Progenitor cell of endocrine pancreas (in vitro differentiated cells): ENCODE measurements around the gene CXCR5. TPM values are rescaled to one million over a fixed set of nuclear protein-coding genes. Genes with fewer than 3 reads are reported as not detected.

Experiments
- DNase-seq: peaks from one replicate; pipeline ENCODE4 v3.0.0; 2021; ENCODE audit warnings: low spot score; ENCODE audit not compliant: unreplicated experiment
- H3K27ac Mint-ChIP-seq: 2 replicates; pipeline ENCODE4 v1.8.0; 2021; ENCODE audit warnings: mild to moderate bottlenecking, moderate library complexity, mixed read lengths
- H3K27me3 Mint-ChIP-seq: 2 replicates; pipeline ENCODE4 v1.8.0; 2021; ENCODE audit warnings: mixed read lengths
- H3K36me3 Mint-ChIP-seq: 2 replicates; pipeline ENCODE4 v1.8.0; 2022; ENCODE audit warnings: mixed read lengths; ENCODE audit not compliant: insufficient read depth
- H3K4me1 Mint-ChIP-seq: 2 replicates; pipeline ENCODE4 v1.8.0; 2021; ENCODE audit warnings: low read depth, mixed read lengths
- H3K4me3 Mint-ChIP-seq: 2 replicates; pipeline ENCODE4 v1.8.0; 2021; ENCODE audit warnings: low read depth, mild to moderate bottlenecking, moderate library complexity, mixed read lengths
- H3K9me3 Mint-ChIP-seq: 2 replicates; pipeline ENCODE4 v1.8.0; 2021; ENCODE audit warnings: low read depth, mixed read lengths
- total RNA-seq: library from RNA; stranded (reverse); gene quantifications from 2 replicates; pipeline ENCODE4 v1.2.1, GENCODE V29; 2021
- TF ChIP-seq, protein P1 (sequence below): fragments of 200-600 bp; sonication (generic); IDR thresholded peaks from one replicate; pipeline ENCODE4 v1.5.0; 2021; ENCODE audit warnings: antibody characterized with exemption, mild to moderate bottlenecking; ENCODE audit not compliant: unreplicated experiment

The CXCR5 gene
- total RNA-seq, 1 donor from 2014 or later, result not detected

DNA sequence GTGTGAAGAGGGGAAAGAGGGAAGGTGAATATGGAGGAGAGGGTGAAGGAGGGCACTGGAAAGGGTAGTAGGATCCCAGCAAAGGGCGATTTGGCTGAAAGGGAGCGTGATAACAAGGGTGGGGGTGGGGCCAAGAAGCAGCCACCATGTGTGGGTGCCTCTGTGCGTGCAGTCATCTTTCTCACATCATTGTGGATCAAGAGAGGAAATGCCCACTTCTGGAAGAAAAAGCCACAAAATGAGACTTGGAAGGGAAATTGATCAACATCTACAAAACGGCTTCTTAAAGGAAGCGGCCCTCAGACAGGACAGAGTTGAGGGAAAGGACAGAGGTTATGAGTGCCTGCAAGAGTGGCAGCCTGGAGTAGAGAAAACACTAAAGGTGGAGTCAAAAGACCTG, 1.2 kb upstream of the CXCR5 start:
- Mint-ChIP-seq H3K27me3 (peaks cover 43% of the 10 kb centered on the region), H3K36me3 (no peaks in the 10 kb centered on the region), H3K4me1 (no peaks in the 10 kb centered on the region), H3K4me3 (no peak overlapping the region), H3K27ac (no peak overlapping the region), H3K9me3 (no peaks in the 10 kb centered on the region)
- TF ChIP-seq, protein P1, sequence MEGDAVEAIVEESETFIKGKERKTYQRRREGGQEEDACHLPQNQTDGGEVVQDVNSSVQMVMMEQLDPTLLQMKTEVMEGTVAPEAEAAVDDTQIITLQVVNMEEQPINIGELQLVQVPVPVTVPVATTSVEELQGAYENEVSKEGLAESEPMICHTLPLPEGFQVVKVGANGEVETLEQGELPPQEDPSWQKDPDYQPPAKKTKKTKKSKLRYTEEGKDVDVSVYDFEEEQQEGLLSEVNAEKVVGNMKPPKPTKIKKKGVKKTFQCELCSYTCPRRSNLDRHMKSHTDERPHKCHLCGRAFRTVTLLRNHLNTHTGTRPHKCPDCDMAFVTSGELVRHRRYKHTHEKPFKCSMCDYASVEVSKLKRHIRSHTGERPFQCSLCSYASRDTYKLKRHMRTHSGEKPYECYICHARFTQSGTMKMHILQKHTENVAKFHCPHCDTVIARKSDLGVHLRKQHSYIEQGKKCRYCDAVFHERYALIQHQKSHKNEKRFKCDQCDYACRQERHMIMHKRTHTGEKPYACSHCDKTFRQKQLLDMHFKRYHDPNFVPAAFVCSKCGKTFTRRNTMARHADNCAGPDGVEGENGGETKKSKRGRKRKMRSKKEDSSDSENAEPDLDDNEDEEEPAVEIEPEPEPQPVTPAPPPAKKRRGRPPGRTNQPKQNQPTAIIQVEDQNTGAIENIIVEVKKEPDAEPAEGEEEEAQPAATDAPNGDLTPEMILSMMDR, result no peak
- no peak for DNase-seq

DNA sequence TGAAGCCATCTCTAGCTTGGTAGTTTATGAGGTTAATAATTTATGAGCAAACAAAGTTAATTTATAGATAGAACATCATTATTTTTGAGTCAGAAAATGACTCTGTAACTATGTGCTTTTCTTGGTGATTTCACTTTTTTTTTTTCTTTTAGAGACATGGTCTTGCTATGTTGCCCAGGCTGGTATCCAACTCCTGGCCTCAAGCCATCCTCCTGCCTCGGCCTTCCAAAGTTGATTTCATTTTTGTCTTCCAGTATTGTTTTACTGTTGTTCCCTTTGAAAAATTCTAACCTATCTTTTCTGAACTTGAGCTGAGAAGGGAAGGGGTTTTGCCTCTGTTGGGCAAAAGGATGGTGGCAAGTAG, 706 bp upstream of the CXCR5 start:
- Mint-ChIP-seq H3K27ac (no peak overlapping the region), H3K4me3 (no peak overlapping the region), H3K36me3 (no peaks in the 10 kb centered on the region), H3K4me1 (peaks cover 3% of the 10 kb centered on the region), H3K9me3 (no peaks in the 10 kb centered on the region), H3K27me3 (peaks cover 48% of the 10 kb centered on the region)
- DNase-seq, result no peak
- TF ChIP-seq, protein P1, result no peak

DNA sequence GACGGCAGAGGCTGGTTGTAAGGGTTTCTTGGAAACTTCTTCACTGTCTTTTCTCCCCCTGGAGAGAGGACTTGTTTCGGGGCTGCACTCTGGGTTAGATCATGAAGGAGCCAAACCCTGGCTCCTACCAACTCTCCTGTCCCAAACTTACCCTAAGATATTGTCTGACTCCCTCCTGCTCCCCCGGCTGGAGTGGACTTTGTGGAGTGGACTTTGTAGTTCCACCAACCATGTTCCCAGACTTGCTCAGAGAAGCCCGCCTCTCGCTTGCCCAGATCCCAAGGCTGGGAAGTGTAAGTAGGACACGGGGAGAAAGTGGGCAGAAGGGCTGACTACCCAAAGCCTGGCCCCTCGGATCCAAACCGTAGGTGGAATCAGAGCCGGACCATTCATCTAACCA, 1.2 kb downstream of the CXCR5 start:
- Mint-ChIP-seq H3K4me3 (no peak overlapping the region), H3K27ac (no peak overlapping the region), H3K36me3 (no peaks in the 10 kb centered on the region), H3K9me3 (no peaks in the 10 kb centered on the region), H3K27me3 (peaks cover 55% of the 10 kb centered on the region), H3K4me1 (peaks cover 5% of the 10 kb centered on the region)
- no peak for DNase-seq
- TF ChIP-seq, protein P1, result no peak

DNA sequence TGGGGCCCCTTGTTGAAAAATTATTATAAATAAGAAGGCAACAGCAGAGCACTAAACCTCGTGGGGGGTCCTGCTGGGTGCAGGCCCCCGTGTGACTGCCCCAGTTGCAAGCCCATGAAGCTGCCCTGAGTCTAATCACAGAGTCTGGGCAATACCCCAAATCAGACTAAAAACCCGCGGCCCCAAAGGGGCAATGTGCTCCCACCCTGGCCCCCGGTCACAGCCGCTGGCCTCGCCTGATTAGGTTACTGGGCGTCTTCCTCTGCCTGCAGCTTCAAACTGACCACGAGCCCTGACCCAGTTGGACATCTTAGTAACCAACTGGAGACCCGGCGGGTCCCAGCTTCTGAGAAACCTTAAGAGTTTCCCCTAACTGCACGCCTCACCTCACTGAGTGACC, 1.6 kb downstream of the CXCR5 start:
- Mint-ChIP-seq H3K4me1 (peaks cover 5% of the 10 kb centered on the region), H3K9me3 (no peaks in the 10 kb centered on the region), H3K27me3 (peaks cover 59% of the 10 kb centered on the region), H3K27ac (no peak overlapping the region), H3K4me3 (no peak overlapping the region), H3K36me3 (no peaks in the 10 kb centered on the region)
- DNase-seq, result no peak
- TF ChIP-seq, protein P1, result no peak

DNA sequence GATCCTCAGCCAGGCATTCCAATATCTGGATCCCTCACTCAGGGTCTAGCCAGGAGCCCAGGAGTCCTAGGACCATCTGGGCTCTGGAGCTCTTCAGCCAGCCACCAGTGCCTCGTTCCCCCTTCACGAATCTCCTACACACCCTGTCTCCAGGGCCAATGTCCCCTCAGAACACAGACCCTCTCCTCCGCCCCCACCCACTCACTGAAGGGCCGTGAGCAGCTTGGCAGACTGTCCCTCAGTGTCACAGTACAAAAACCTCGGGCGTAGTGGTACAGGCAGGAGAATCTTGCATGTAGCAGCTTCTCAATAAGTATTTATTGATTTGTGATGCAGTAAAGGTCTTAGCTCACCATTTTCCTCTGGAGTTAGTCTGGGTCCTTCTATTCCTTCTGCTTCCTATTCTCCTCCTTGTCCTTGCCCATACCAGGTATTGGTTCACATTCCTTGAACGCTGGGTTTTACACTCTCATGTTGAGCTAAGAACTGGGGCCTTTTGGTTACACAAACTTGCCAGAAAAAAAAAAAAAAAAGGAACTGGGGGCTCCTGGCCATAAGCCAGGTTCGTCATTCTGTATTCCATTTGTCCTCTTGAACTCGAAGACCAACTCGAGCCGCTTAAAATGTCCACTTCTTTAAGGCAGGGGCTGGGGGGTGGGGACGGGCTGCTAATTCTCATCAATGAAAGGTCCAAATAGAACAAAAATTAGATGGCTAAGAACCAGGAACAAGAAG, 2.3 kb downstream of the CXCR5 start:
- no peak for DNase-seq
- Mint-ChIP-seq H3K4me1 (peaks cover 5% of the 10 kb centered on the region), H3K4me3 (no peak overlapping the region), H3K9me3 (no peaks in the 10 kb centered on the region), H3K27ac (no peak overlapping the region), H3K27me3 (peaks cover 58% of the 10 kb centered on the region), H3K36me3 (no peaks in the 10 kb centered on the region)
- TF ChIP-seq, protein P1, result no peak
